Activated naive CD8-positive, alpha-beta T cell treated with anti-CD3 and anti-CD28 coated beads for 36 hours (primary cell): ENCODE measurements around the gene ZBTB4. TPM values are rescaled to one million over a fixed set of nuclear protein-coding genes. Genes with fewer than 3 reads are reported as not detected.

Source experiments
- DNase-seq: peaks from one replicate; pipeline ENCODE4 v3.0.0; 2021
- H3K27ac Mint-ChIP-seq: one replicate; pipeline ENCODE4 v1.8.0; 2022; ENCODE audit warnings: mild to moderate bottlenecking, moderate library complexity, mixed read lengths
- H3K27me3 Mint-ChIP-seq: one replicate; pipeline ENCODE4 v1.8.0; 2022; ENCODE audit warnings: mild to moderate bottlenecking, mixed read lengths
- H3K36me3 Mint-ChIP-seq: one replicate; pipeline ENCODE4 v1.8.0; 2021; ENCODE audit warnings: mild to moderate bottlenecking, mixed read lengths
- H3K4me1 Mint-ChIP-seq: one replicate; pipeline ENCODE4 v1.8.0; 2021; ENCODE audit warnings: mixed read lengths
- H3K4me3 Mint-ChIP-seq: one replicate; pipeline ENCODE4 v1.8.0; 2022; ENCODE audit warnings: mild to moderate bottlenecking, moderate library complexity, mixed read lengths
- H3K9me3 Mint-ChIP-seq: one replicate; pipeline ENCODE4 v1.8.0; 2022; ENCODE audit warnings: mixed read lengths
- total RNA-seq, 2 experiments: library from RNA; stranded (reverse); gene quantifications; one replicate each; pipeline ENCODE4 v1.2.3, GENCODE V29; 2021

Gene ZBTB4
- total RNA-seq, 2 experiments from 2014 or later, result 16.7 TPM

GRCh38 chr17:7431231-7431630 lies 48.2 kb downstream of the ZBTB4 start:
- Mint-ChIP-seq H3K27me3 (no peaks in the 10 kb centered on the region), H3K27ac (no peak overlapping the region), H3K9me3 (no peaks in the 10 kb centered on the region), H3K36me3 (no peaks in the 10 kb centered on the region), H3K4me1 (peaks cover 8% of the 10 kb centered on the region), H3K4me3 (no peak overlapping the region)
- no peak for DNase-seq

GRCh38 chr17:7429722-7430121 lies 49.7 kb downstream of the ZBTB4 start:
- Mint-ChIP-seq H3K9me3 (no peaks in the 10 kb centered on the region), H3K4me1 (no peaks in the 10 kb centered on the region), H3K27ac (no peak overlapping the region), H3K27me3 (no peaks in the 10 kb centered on the region), H3K4me3 (no peak overlapping the region), H3K36me3 (no peaks in the 10 kb centered on the region)
- no peak for DNase-seq

GRCh38 chr17:7428557-7428956 lies 50.9 kb downstream of the ZBTB4 start, which contains the start of gene SPEM3:
Gene SPEM3, plus strand, starts transcription at chr17:7428857. Its CDS starts 46 bp downstream, at chr17:7428903.
- no peaks in the 10 kb centered on the region for H3K4me1 Mint-ChIP-seq
- DNase-seq, result no peak
- H3K36me3 Mint-ChIP-seq, result no peaks in the 10 kb centered on the region
- H3K27me3 Mint-ChIP-seq, result no peaks in the 10 kb centered on the region
- H3K27ac Mint-ChIP-seq, result no peak within 1 kb of the TSS
- H3K9me3 Mint-ChIP-seq, result no peaks in the 10 kb centered on the region
- no peak within 1 kb of the TSS for H3K4me3 Mint-ChIP-seq

- DNase-seq, result no peak
- H3K36me3 Mint-ChIP-seq, result no peaks in the 10 kb centered on the region
- no peaks in the 10 kb centered on the region for H3K27me3 Mint-ChIP-seq
- no peak overlapping the region for H3K27ac Mint-ChIP-seq
- no peaks in the 10 kb centered on the region for H3K4me1 Mint-ChIP-seq
- no peak overlapping the region for H3K4me3 Mint-ChIP-seq
- no peaks in the 10 kb centered on the region for H3K9me3 Mint-ChIP-seq
Measured at GRCh38 chr17:7427549-7427948, 51.9 kb downstream of the ZBTB4 start.

- Mint-ChIP-seq H3K4me1 (no peaks in the 10 kb centered on the region), H3K36me3 (no peaks in the 10 kb centered on the region), H3K9me3 (no peaks in the 10 kb centered on the region), H3K27me3 (no peaks in the 10 kb centered on the region), H3K27ac (no peak overlapping the region), H3K4me3 (no peak overlapping the region)
- DNase-seq, result no peak
Measured at GRCh38 chr17:7426896-7427489, 52.4 kb downstream of the ZBTB4 start.

- H3K4me1 Mint-ChIP-seq, result no peaks in the 10 kb centered on the region
- no peaks in the 10 kb centered on the region for H3K27me3 Mint-ChIP-seq
- H3K4me3 Mint-ChIP-seq, result no peak overlapping the region
- no peaks in the 10 kb centered on the region for H3K9me3 Mint-ChIP-seq
- no peak overlapping the region for H3K27ac Mint-ChIP-seq
- no peaks in the 10 kb centered on the region for H3K36me3 Mint-ChIP-seq
- DNase-seq, result no peak
Measured at GRCh38 chr17:7426203-7426863, 53.1 kb downstream of the ZBTB4 start.

GRCh38 chr17:7425756-7426155 lies 53.7 kb downstream of the ZBTB4 start:
- Mint-ChIP-seq H3K9me3 (no peaks in the 10 kb centered on the region), H3K4me1 (no peaks in the 10 kb centered on the region), H3K27ac (no peak overlapping the region), H3K27me3 (no peaks in the 10 kb centered on the region), H3K4me3 (no peak overlapping the region), H3K36me3 (no peaks in the 10 kb centered on the region)
- no peak for DNase-seq

GRCh38 chr17:7425316-7425715 lies 54.1 kb downstream of the ZBTB4 start, which contains the start of gene SPEM2:
Gene SPEM2, plus strand, starts transcription at chr17:7425616. Its CDS starts 73 bp downstream, at chr17:7425689.
- DNase-seq, result no peak
- no peaks in the 10 kb centered on the region for H3K36me3 Mint-ChIP-seq
- H3K4me3 Mint-ChIP-seq, result no peak within 1 kb of the TSS
- no peaks in the 10 kb centered on the region for H3K27me3 Mint-ChIP-seq
- H3K27ac Mint-ChIP-seq, result no peak within 1 kb of the TSS
- no peaks in the 10 kb centered on the region for H3K4me1 Mint-ChIP-seq
- H3K9me3 Mint-ChIP-seq, result no peaks in the 10 kb centered on the region

- Mint-ChIP-seq H3K27me3 (no peaks in the 10 kb centered on the region), H3K36me3 (no peaks in the 10 kb centered on the region), H3K9me3 (no peaks in the 10 kb centered on the region), H3K27ac (no peak overlapping the region), H3K4me3 (no peak overlapping the region), H3K4me1 (no peaks in the 10 kb centered on the region)
- DNase-seq, result no peak
Measured at GRCh38 chr17:7423679-7424078, 55.8 kb downstream of the ZBTB4 start.

- Mint-ChIP-seq H3K36me3 (no peaks in the 10 kb centered on the region), H3K27me3 (no peaks in the 10 kb centered on the region), H3K9me3 (no peaks in the 10 kb centered on the region), H3K27ac (no peak overlapping the region), H3K4me1 (no peaks in the 10 kb centered on the region), H3K4me3 (no peak overlapping the region)
- DNase-seq, result no peak
Measured at GRCh38 chr17:7421186-7421585, 58.2 kb downstream of the ZBTB4 start.

GRCh38 chr17:7419819-7420610 lies 59.4 kb downstream of the ZBTB4 start, which contains the start of gene SPEM1:
Gene SPEM1, plus strand, starts transcription at chr17:7420324. Its CDS starts 61 bp downstream, at chr17:7420385.
- no peaks in the 10 kb centered on the region for H3K9me3 Mint-ChIP-seq
- DNase-seq, result no peak
- no peaks in the 10 kb centered on the region for H3K27me3 Mint-ChIP-seq
- H3K36me3 Mint-ChIP-seq, result no peaks in the 10 kb centered on the region
- no peak within 1 kb of the TSS for H3K27ac Mint-ChIP-seq
- H3K4me1 Mint-ChIP-seq, result no peaks in the 10 kb centered on the region
- no peak within 1 kb of the TSS for H3K4me3 Mint-ChIP-seq

GRCh38 chr17:7418472-7419152 lies 60.8 kb downstream of the ZBTB4 start:
- H3K27me3 Mint-ChIP-seq, result no peaks in the 10 kb centered on the region
- H3K4me3 Mint-ChIP-seq, result no peak overlapping the region
- H3K9me3 Mint-ChIP-seq, result no peaks in the 10 kb centered on the region
- H3K27ac Mint-ChIP-seq, result no peak overlapping the region
- no peaks in the 10 kb centered on the region for H3K36me3 Mint-ChIP-seq
- no peak for DNase-seq
- no peaks in the 10 kb centered on the region for H3K4me1 Mint-ChIP-seq

- Mint-ChIP-seq H3K4me3 (no peak overlapping the region), H3K27ac (no peak overlapping the region), H3K9me3 (no peaks in the 10 kb centered on the region), H3K4me1 (no peaks in the 10 kb centered on the region), H3K27me3 (no peaks in the 10 kb centered on the region), H3K36me3 (no peaks in the 10 kb centered on the region)
- DNase-seq, result no peak
Measured at GRCh38 chr17:7417056-7417655, 62.3 kb downstream of the ZBTB4 start.

- Mint-ChIP-seq H3K36me3 (no peaks in the 10 kb centered on the region), H3K4me3 (no peak overlapping the region), H3K4me1 (no peaks in the 10 kb centered on the region), H3K27me3 (no peaks in the 10 kb centered on the region), H3K9me3 (no peaks in the 10 kb centered on the region), H3K27ac (no peak overlapping the region)
- DNase-seq, result no peak
Measured at GRCh38 chr17:7416323-7416722, 63.1 kb downstream of the ZBTB4 start.

- H3K4me1 Mint-ChIP-seq, result no peaks in the 10 kb centered on the region
- no peak for DNase-seq
- H3K27ac Mint-ChIP-seq, result no peak overlapping the region
- H3K4me3 Mint-ChIP-seq, result no peak overlapping the region
- H3K36me3 Mint-ChIP-seq, result no peaks in the 10 kb centered on the region
- no peaks in the 10 kb centered on the region for H3K9me3 Mint-ChIP-seq
- no peaks in the 10 kb centered on the region for H3K27me3 Mint-ChIP-seq
Measured at GRCh38 chr17:7415784-7416183, 63.6 kb downstream of the ZBTB4 start.
